SK-N-SH (cell line): ENCODE measurements around the gene GALNTL6. TPM values are rescaled to one million over a fixed set of nuclear protein-coding genes. Genes with fewer than 3 reads are reported as not detected.

Experiments used
- CTCF ChIA-PET: fragments of 300-600, 350-600 bp; formaldehyde crosslinking; extraction: SDS; loops from one replicate; lab custom pipeline; 2021; lab: Yijun Ruan, JAX
- POLR2A ChIA-PET: fragments of 350-600 bp; sonication (Branson Sonifier 250); formaldehyde crosslinking; extraction: SDS; loops from one replicate; lab custom pipeline; 2020; ENCODE audit warnings: antibody characterized with exemption, inconsistent platforms; lab: Yijun Ruan, JAX
- DNase-seq: peaks from one replicate; pipeline ENCODE4 v3.0.0; 2012
- H2AFZ ChIP-seq: fragments of 200-600 bp; sonication (generic); 2 replicates; pipeline ENCODE4 v1.8.1; 2016; ENCODE audit warnings: antibody characterized with exemption, mild to moderate bottlenecking, low read depth
- H3F3A ChIP-seq: fragments of 200-600 bp; sonication (generic); replicated peaks from 2 replicates; pipeline ENCODE3; 2016; ENCODE audit warnings: antibody characterized with exemption, mild to moderate bottlenecking; ENCODE audit not compliant: insufficient read depth
- H3K27ac ChIP-seq, 2 experiments: fragments of 200-500 bp in 1 of 2; fragments of 200-600 bp in 1 of 2; sonication (Bioruptor generic) in 1 of 2; sonication (generic), shearing (Covaris generic) in 1 of 2; 2 replicates each; pipeline versions ENCODE4 v1.5.1 to v1.6.1; 2014 to 2016; ENCODE audit warnings: low read depth in 2 of 2, inconsistent platforms in 1 of 2, low read length in 1 of 2, mild to moderate bottlenecking in 1 of 2, mixed read lengths in 1 of 2
- H3K27me3 ChIP-seq: fragments of 200-600 bp; sonication (generic), shearing (Covaris generic); 2 replicates; pipeline ENCODE4 v1.6.1; 2016; ENCODE audit warnings: mixed run types; ENCODE audit not compliant: insufficient read depth
- H3K36me3 ChIP-seq, 2 experiments: fragments of 200-500 bp in 1 of 2; fragments of 200-600 bp in 1 of 2; sonication (Bioruptor generic) in 1 of 2; sonication (generic) in 1 of 2; replicated peaks in 1 of 2; 2 replicates each; pipeline versions ENCODE3 to v1.5.1; 2014 to 2016; ENCODE audit warnings: low read length in 1 of 2, mild to moderate bottlenecking in 1 of 2; ENCODE audit not compliant: insufficient read depth in 2 of 2, control insufficient read depth in 1 of 2
- H3K4me1 ChIP-seq, 2 experiments: fragments of 200-500 bp in 1 of 2; fragments of 200-600 bp in 1 of 2; sonication (Bioruptor generic) in 1 of 2; sonication (generic), shearing (Covaris generic) in 1 of 2; 2 replicates each; pipeline versions ENCODE4 v1.5.1 to v1.6.1; 2014 to 2016; ENCODE audit warnings: low read depth in 1 of 2, low read length in 1 of 2, mixed run types in 1 of 2; ENCODE audit not compliant: insufficient read depth in 2 of 2, control insufficient read depth in 1 of 2
- H3K4me2 ChIP-seq: fragments of 200-600 bp; sonication (generic), shearing (Covaris generic); 2 replicates; pipeline ENCODE4 v1.6.1; 2017; ENCODE audit warnings: mixed run types
- H3K4me3 ChIP-seq, 2 experiments: fragments of 200-500 bp in 1 of 2; fragments of 200-600 bp in 1 of 2; sonication (Bioruptor generic) in 1 of 2; sonication (generic), shearing (Covaris generic) in 1 of 2; 2 replicates each; pipeline versions ENCODE4 v1.5.1 to v1.8.1; 2014 to 2016; ENCODE audit warnings: low read depth in 2 of 2, inconsistent platforms in 1 of 2, low read length in 1 of 2, mild to moderate bottlenecking in 1 of 2, mixed read lengths in 1 of 2, moderate library complexity in 1 of 2
- H3K79me2 ChIP-seq: fragments of 200-600 bp; sonication (generic); 2 replicates; pipeline ENCODE4 v1.8.1; 2017; ENCODE audit warnings: mild to moderate bottlenecking; ENCODE audit not compliant: insufficient read depth
- H3K9ac ChIP-seq: fragments of 200-600 bp; sonication (generic); 2 replicates; pipeline ENCODE4 v1.6.1; 2017; ENCODE audit warnings: mixed run types
- H3K9me2 ChIP-seq: fragments of 200-600 bp; sonication (generic); 2 replicates; pipeline ENCODE4 v1.6.1; 2017; ENCODE audit warnings: mixed run types
- H3K9me3 ChIP-seq: fragments of 200-600 bp; sonication (generic); 2 replicates; pipeline ENCODE4 v1.6.1; 2017; ENCODE audit warnings: mixed run types, mild to moderate bottlenecking, moderate library complexity
- H4K20me1 ChIP-seq: fragments of 200-600 bp; sonication (generic); 2 replicates; pipeline ENCODE4 v1.6.1; 2017; ENCODE audit warnings: mild to moderate bottlenecking, mixed run types; ENCODE audit not compliant: insufficient read depth
- CHD2 ChIP-seq: fragments of 150-350 bp; IDR thresholded peaks from 2 replicates; pipeline ENCODE4 v1.6.1; 2018; ENCODE audit warnings: low read length; ENCODE audit not compliant: partially characterized antibody
- EZH2phosphoT487 ChIP-seq: fragments of 200-600 bp; sonication (generic); IDR thresholded peaks from 2 replicates; pipeline ENCODE4 v1.6.1; 2017; ENCODE audit warnings: low read depth, mixed run types, mild to moderate bottlenecking, antibody characterized with exemption, moderate library complexity, borderline replicate concordance
- FOXJ3 ChIP-seq: sonication (generic); formaldehyde crosslinking; IDR thresholded peaks from 2 replicates; pipeline ENCODE4 v1.5.1; 2020; ENCODE audit warnings: mild to moderate bottlenecking, missing genetic modification reagents
- FOXM1 ChIP-seq: IDR thresholded peaks from 2 replicates; pipeline ENCODE4 v1.4.0; 2012; ENCODE audit warnings: low read depth, mild to moderate bottlenecking
- GATA2 ChIP-seq: sonication (generic); formaldehyde crosslinking; IDR thresholded peaks from 2 replicates; pipeline ENCODE4 v1.5.0; 2020; ENCODE audit warnings: mild to moderate bottlenecking, missing genetic modification reagents
- MEF2A ChIP-seq: IDR thresholded peaks from 2 replicates; pipeline ENCODE4 v1.4.0; 2012; ENCODE audit warnings: low read depth, borderline replicate concordance
- MXI1 ChIP-seq: IDR thresholded peaks from 2 replicates; pipeline ENCODE4 v1.6.1; 2012; ENCODE audit warnings: mild to moderate bottlenecking, low read depth, low read length, improper control_type of control experiment
- NRF1 ChIP-seq: IDR thresholded peaks from 2 replicates; pipeline ENCODE4 v1.6.1; 2012; ENCODE audit warnings: low read depth, mild to moderate bottlenecking, low read length
- POLR2AphosphoS5 ChIP-seq: IDR thresholded peaks from 2 replicates; pipeline ENCODE4 v1.6.1; 2012; ENCODE audit warnings: low read depth, low read length
- SIN3A ChIP-seq: IDR thresholded peaks from 2 replicates; pipeline ENCODE4 v1.6.1; 2012; ENCODE audit warnings: low read depth, mild to moderate bottlenecking, low read length, moderate library complexity, borderline replicate concordance
- SMC3 ChIP-seq: IDR thresholded peaks from 2 replicates; pipeline ENCODE4 v1.6.1; 2012; ENCODE audit warnings: low read depth, low read length, improper control_type of control experiment
- TAF1 ChIP-seq: IDR thresholded peaks from 2 replicates; pipeline ENCODE4 v1.6.1; 2012; ENCODE audit warnings: low read depth, mild to moderate bottlenecking, low read length, moderate library complexity, borderline replicate concordance
- TCF12 ChIP-seq: IDR thresholded peaks from 2 replicates; pipeline ENCODE4 v1.4.0; 2012
- YY1 ChIP-seq: IDR thresholded peaks from 2 replicates; pipeline ENCODE4 v1.4.0; 2012; ENCODE audit warnings: low read depth, mild to moderate bottlenecking
- WGBS: methylation state at CpG from one replicate; pipeline ENCODE4 v1.1.6; 2017; ENCODE audit warnings: low lambda C conversion rate; 5-methylcytosine and 5-hydroxymethylcytosine counted together
- polyA plus RNA-seq, 3 experiments: library from polyadenylated mRNA; depleted of rRNA; stranded (reverse); fragments of >200 nt; gene quantifications; 2 replicates each; pipeline ENCODE4 v1.2.3, GENCODE V29; 2012
- TF ChIP-seq, protein P1 (sequence below): IDR thresholded peaks from 2 replicates; pipeline ENCODE4 v1.4.0; 2012; ENCODE audit warnings: low read depth, borderline replicate concordance
- TF ChIP-seq, protein P2 (sequence below): IDR thresholded peaks from 2 replicates; pipeline ENCODE4 v1.4.0; 2012; ENCODE audit warnings: low read depth, borderline replicate concordance
- TF ChIP-seq, protein P3 (sequence below): fragments of 150-350 bp; IDR thresholded peaks from 2 replicates; pipeline ENCODE4 v1.6.1; 2017; ENCODE audit warnings: antibody characterized with exemption, low read length, low read depth, borderline replicate concordance
- TF ChIP-seq, protein P4 (sequence below): fragments of 200-600 bp; sonication (generic); IDR thresholded peaks from 2 replicates; pipeline ENCODE4 v1.6.1; 2017; ENCODE audit warnings: antibody characterized with exemption, mild to moderate bottlenecking, moderate library complexity

The GALNTL6 gene
- polyA plus RNA-seq, 1 of the 3 experiments (the other 2 are of a cell fraction): 0.07 TPM

DNA sequence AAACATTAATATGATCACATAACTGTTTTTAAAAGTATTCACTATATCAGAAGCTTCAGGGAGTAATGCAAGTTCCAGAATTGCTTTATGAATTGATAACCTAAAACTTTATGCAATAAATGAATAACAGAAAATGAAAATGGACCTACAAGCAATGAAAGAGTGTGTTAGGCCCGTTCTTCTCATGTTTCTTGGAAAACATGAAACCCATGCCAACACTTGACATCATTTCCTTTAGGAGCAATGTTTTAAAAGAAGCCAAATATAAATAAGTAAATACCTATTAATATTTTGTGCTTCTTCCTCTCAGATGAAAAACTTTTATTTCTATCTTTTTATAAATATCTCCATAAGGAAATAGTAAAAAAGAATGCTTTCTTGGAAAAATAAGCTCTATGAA, 1232.4 kb downstream of the GALNTL6 start:
- H3K27ac ChIP-seq: no peak overlapping the region
- H4K20me1 ChIP-seq: no peaks in the 10 kb centered on the region
- H3K9me3 ChIP-seq: no peaks in the 10 kb centered on the region
- no peak for DNase-seq
- H3K36me3 ChIP-seq: no peaks in the 10 kb centered on the region
- peaks cover 0 to 7% of the 10 kb centered on the region in 2 experiments; a peak in 2 of 4 replicates for H3K4me1 ChIP-seq
- H3K9me2 ChIP-seq: no peaks in the 10 kb centered on the region
- no peaks in the 10 kb centered on the region for H3K27me3 ChIP-seq
- TF ChIP-seq POLR2AphosphoS5 (no peak), TCF12 (no peak)
- no peak overlapping the region for H3K4me2 ChIP-seq
- no peak overlapping the region for H2AFZ ChIP-seq
- CTCF ChIA-PET: no interaction called here
- no peaks in the 10 kb centered on the region for H3F3A ChIP-seq
- WGBS: 51% methylated on average over 1 of the region's 1 CpG
- H3K79me2 ChIP-seq: no peaks in the 10 kb centered on the region
- H3K4me3 ChIP-seq: no peak overlapping the region
- no peak overlapping the region for H3K9ac ChIP-seq
- POLR2A ChIA-PET: no interaction called here

DNA sequence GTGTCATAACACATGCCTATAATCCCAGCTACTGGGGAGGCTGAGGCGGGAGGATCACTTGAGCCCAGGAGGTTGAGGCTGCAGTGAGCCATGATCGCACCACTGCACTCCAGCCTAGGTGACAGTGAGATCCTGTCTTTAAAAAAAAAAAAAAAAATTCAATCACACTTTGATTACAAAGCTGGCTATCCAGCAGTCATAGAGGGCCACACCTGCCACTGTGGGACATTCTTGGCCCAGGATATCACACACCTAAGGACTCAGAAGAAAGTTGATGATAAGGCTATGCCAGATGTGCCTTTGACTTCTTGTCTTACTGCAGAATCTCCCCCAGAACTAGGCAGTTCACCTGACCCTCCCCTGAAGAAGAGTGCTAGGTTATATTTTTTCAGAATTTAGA, 1232.9 kb downstream of the GALNTL6 start:
- Histone ChIP-seq H3K9me3 (no peaks in the 10 kb centered on the region), H3K4me2 (no peak overlapping the region), H3K9ac (no peak overlapping the region), H3K79me2 (no peaks in the 10 kb centered on the region), H3K36me3 (no peaks in the 10 kb centered on the region), H3K4me3 (no peak overlapping the region), H3F3A (no peaks in the 10 kb centered on the region), H4K20me1 (no peaks in the 10 kb centered on the region), H2AFZ (no peak overlapping the region), H3K9me2 (no peaks in the 10 kb centered on the region), H3K27me3 (no peaks in the 10 kb centered on the region), H3K4me1 (peaks cover 0 to 2% of the 10 kb centered on the region in 2 experiments; a peak in 2 of 4 replicates), H3K27ac (no peak overlapping the region)
- DNase-seq: no peak
- no peak for TF ChIP-seq SMC3
- TF ChIP-seq EZH2phosphoT487: no peak
- TF ChIP-seq YY1: no peak
- TF ChIP-seq MXI1: no peak
- TF ChIP-seq SIN3A: no peak
- TF ChIP-seq MEF2A: no peak
- TF ChIP-seq, protein P1, sequence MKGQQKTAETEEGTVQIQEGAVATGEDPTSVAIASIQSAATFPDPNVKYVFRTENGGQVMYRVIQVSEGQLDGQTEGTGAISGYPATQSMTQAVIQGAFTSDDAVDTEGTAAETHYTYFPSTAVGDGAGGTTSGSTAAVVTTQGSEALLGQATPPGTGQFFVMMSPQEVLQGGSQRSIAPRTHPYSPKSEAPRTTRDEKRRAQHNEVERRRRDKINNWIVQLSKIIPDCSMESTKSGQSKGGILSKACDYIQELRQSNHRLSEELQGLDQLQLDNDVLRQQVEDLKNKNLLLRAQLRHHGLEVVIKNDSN: no peak
- TF ChIP-seq NRF1: no peak
- TF ChIP-seq, protein P2, sequence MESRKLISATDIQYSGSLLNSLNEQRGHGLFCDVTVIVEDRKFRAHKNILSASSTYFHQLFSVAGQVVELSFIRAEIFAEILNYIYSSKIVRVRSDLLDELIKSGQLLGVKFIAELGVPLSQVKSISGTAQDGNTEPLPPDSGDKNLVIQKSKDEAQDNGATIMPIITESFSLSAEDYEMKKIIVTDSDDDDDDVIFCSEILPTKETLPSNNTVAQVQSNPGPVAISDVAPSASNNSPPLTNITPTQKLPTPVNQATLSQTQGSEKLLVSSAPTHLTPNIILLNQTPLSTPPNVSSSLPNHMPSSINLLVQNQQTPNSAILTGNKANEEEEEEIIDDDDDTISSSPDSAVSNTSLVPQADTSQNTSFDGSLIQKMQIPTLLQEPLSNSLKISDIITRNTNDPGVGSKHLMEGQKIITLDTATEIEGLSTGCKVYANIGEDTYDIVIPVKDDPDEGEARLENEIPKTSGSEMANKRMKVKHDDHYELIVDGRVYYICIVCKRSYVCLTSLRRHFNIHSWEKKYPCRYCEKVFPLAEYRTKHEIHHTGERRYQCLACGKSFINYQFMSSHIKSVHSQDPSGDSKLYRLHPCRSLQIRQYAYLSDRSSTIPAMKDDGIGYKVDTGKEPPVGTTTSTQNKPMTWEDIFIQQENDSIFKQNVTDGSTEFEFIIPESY: no peak
- TF ChIP-seq TAF1: no peak
- TF ChIP-seq, protein P3, sequence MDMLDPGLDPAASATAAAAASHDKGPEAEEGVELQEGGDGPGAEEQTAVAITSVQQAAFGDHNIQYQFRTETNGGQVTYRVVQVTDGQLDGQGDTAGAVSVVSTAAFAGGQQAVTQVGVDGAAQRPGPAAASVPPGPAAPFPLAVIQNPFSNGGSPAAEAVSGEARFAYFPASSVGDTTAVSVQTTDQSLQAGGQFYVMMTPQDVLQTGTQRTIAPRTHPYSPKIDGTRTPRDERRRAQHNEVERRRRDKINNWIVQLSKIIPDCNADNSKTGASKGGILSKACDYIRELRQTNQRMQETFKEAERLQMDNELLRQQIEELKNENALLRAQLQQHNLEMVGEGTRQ: no peak
- TF ChIP-seq FOXM1: no peak
- TF ChIP-seq FOXJ3 (CRISPR knock-in tag): no peak
- TF ChIP-seq GATA2 (CRISPR knock-in tag): no peak
- TF ChIP-seq, protein P4, sequence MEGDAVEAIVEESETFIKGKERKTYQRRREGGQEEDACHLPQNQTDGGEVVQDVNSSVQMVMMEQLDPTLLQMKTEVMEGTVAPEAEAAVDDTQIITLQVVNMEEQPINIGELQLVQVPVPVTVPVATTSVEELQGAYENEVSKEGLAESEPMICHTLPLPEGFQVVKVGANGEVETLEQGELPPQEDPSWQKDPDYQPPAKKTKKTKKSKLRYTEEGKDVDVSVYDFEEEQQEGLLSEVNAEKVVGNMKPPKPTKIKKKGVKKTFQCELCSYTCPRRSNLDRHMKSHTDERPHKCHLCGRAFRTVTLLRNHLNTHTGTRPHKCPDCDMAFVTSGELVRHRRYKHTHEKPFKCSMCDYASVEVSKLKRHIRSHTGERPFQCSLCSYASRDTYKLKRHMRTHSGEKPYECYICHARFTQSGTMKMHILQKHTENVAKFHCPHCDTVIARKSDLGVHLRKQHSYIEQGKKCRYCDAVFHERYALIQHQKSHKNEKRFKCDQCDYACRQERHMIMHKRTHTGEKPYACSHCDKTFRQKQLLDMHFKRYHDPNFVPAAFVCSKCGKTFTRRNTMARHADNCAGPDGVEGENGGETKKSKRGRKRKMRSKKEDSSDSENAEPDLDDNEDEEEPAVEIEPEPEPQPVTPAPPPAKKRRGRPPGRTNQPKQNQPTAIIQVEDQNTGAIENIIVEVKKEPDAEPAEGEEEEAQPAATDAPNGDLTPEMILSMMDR: no peak
- no peak for TF ChIP-seq CHD2
- 100% methylated on average over 2 of the region's 2 CpGs for WGBS
- ChIA-PET CTCF (interaction anchor here (1.0 kb wide), 1 partner anchor 255 kb away, joined by 3 read pairs; no protein-coding TSS in a partner anchor), POLR2A (no interaction called here)
